Bone marrow (tissue), 2 donors: ENCODE data around the gene RCSD1.
A peak's percentile ranks its signal among the peaks of the same experiment; 100 is the strongest.

Source experiments
- DNase-seq, 2 donors: peaks; one replicate each; lab custom pipeline; 2025; lab: John Stamatoyannopoulos, UW

Gene RCSD1

DNA sequence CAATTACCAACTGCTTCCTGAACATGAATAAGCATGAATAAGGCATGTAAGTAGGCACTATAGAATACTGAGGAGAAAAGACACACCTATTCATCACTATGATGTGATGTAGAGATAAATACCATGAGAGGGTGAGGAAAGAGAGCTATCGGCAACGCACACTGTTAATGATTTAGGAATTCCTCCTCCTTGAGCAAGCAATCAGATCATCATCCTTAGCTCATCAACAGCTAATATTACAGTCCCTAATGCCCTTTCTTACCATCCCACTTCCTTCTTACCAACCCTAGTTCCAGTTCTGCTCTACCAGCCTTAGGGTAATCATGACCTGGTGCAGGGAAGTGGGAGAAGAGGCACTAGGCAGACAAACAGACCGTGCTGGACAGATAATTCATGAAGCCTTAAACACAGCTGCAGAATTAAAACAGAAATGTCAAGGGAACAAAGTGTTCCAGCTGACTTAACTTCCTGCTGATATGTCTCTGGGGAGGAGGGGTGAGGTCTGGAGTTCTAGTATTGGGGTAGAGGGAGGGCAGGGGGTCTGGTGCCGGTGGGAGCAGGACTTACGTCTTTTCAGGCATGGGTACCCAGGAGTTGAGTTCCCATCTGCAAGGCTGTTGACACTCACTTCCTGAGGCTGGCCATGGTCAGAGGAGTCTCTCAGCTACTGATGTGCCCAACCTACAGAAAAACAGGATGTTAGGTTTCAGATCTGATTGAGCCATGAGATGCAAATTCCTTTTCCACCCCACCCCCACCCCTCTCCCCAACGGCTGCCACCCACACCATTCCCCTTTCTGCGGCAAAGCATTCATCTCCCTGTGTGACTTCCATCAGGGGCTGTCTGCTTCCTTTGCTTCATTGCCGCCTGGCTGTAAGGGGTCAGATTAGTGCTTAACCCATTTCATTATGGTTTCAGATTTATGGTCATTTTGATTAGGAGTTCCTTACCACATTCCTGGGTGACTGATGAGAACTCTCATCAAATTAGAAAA is 12.6 kb upstream of the RCSD1 start:
- peak; percentile 20 to 72 for DNase-seq

DNA sequence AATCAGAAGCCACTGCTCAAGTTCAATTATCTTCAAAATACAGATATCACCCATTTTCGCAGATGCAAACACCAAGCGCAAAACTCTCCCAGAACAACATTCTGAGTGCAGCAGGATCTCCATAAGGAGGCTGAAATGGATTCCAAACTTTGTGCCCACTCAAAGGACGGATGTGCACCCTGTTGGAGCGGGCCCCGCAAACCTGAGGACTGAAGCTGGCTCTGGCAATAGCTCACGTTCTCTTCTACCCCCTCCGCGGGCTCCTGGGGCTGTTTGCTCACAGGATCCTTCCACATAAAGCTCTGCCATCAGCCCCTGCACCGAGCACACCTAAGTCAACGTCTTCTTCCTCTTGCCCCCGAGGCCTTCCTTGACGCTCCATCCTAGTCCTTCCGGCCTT is 11.7 kb upstream of the RCSD1 start:
- no peak for DNase-seq

DNA sequence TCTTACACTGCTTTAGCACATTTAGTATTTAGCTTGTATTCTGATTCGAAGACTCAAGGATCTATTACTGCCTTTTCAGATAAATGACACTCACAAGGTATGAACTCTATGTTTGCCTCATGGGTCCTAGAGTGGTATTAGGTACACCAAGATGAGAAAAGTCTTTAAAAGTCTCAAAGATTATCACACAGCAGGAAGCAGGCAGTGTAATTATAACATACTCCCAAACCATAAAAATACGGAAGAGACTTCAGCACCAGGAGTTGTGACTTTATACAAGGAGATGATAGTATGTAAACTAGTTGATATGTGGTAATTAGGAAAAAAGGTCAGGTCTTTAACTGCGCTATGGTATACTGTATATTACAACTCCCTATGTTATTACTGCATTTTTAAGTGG is 11.2 kb upstream of the RCSD1 start:
- DNase-seq: no peak

DNA sequence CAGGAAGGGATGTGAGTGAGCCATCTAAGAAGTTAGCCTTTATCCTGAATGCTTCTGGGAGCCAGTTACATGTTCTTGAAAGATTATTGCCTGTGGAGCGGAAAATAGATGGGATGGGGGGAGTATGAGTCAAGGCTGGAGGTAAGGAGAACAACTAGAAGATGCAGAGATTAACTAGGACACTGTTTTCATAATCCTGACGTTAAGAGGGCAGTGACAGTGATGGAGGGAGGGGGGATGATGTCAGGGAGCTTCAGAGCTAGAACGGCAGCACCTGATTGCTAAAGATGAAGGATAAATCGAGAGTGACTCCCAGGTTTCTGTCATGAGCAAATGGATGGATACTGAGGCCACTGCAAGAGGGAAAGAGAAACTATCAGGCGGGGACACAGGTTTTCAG is 10.0 kb upstream of the RCSD1 start:
- no peak for DNase-seq

DNA sequence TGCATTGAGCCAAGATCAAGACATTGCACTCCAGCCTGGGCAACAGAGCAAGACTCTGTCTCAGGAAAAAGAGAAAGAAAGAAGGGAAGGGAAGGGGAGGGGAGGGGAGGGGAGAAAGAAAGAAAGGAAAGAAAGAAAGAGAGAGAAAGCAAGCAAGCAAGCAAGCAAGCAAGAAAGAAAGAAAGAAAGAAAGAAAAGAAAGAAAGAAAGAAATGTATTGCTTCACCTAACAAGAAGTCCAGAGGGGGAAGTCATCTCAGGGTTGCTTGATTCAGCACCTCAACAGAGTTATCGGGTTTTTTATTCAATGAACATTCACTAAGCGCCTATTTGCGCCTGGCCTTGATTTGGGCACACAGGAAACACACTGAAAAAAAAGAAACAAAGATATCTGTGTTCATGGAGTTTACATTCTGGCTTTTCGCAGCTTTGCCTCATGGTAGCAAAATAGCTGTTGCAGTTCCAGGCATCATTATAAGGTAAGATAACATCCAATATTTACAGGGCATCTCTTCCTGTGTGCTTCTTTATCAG is 8.2 kb upstream of the RCSD1 start:
- no peak for DNase-seq

DNA sequence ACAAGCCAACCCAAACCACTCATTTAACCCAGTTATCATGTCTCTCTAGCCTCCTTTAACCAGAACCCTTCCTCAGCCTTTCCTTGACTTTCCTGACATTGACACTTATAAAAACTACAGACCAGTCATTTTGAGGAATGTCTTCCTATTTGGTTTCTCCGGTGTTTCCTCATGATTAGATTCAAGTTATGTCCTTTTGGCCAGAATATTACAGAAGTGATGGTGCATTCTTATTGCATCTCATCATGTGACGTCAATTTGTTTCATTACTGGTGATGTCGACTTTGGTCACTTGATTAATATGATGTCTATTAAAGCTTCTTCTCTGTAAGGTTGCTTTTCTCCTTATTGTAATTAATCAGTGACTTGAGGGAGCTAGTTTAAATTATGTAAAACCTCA is 6.1 kb upstream of the RCSD1 start:
- DNase-seq: no peak

DNA sequence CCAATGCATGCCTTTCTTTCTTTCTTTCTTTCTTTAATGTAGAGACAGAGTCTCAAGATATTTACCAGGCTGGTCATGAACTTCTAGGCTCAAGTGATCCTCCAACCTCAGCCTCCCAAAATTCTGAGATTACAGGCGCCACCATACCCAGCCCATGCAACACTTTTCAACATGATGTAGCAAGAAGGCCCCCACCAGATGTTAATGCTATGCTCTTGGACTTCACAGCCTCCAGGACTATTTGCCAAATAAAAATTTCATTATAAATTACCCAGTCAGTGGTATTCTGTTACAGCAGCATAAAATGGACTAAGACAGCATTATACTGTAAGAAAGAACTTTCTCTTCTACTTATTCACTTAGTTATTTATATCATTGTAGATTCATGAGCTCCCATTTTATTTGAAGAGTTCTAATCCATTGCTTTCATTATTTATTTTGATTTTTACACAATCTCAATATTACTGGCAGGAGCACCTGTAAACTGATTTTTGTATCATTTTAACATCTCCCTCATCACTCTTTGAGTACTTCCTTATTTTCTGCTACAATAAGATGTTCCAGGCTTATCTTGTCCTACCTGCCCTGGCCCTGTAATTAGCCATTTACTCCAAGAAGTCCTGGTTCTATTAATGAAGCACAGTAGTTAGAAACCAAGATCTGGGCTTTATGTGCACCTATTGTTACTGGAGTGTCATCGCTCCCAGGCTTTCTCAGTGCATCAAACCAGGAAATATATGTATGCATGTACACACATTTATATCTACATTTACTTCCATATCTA is 4.8 kb upstream of the RCSD1 start:
- no peak for DNase-seq

DNA sequence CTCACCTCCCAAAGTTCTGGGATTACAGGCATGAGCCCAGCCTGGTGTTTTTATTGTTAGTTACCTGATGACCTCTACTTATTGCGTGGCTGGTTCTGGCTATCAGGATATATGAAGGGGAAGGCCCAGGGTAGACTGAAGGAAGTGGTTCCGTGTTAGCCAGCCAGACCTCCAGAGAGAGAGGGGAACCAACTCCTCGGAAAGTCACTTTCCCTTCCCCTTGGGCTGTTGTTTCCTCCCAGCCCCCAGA is 2.5 kb upstream of the RCSD1 start:
- DNase-seq: no peak

DNA sequence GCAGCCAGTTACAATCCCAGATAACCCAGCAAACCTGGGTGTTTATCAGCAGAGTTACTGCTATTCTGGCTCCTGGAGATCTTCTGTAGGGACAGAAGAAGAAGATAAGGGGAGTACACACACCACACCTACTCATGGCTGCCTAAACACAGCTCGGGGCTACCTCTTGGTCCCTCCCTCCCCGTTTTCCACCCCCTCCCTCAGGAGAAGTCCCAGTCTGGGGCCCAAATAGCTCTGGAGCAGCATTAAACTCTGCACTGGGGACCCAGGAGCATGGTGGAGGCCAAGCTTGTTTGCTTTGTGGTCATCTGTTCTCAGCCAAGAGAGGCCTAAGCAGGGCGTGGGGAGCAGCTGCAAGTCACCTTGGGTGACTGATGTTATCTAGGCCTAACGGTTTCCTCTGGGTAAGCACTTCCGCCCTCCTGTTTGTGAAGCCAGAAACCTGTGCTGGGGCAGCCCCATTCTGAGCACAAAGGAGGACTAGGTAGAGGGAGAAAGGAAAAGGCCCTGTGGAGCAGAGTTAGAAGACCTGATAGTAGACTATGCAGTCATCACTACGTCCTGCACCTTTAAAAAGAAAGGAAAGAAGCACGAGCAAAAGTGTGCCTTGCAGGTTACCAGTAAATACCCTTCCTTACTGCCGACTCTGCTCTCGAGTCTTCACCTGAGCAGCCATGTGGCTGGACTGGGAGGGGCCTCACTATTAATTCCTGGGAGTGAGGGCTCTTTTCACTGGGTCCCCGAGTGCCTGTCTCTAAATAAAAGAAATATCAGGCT is 2.0 kb upstream of the RCSD1 start:
- DNase-seq: peak; percentile 27 to 75

DNA sequence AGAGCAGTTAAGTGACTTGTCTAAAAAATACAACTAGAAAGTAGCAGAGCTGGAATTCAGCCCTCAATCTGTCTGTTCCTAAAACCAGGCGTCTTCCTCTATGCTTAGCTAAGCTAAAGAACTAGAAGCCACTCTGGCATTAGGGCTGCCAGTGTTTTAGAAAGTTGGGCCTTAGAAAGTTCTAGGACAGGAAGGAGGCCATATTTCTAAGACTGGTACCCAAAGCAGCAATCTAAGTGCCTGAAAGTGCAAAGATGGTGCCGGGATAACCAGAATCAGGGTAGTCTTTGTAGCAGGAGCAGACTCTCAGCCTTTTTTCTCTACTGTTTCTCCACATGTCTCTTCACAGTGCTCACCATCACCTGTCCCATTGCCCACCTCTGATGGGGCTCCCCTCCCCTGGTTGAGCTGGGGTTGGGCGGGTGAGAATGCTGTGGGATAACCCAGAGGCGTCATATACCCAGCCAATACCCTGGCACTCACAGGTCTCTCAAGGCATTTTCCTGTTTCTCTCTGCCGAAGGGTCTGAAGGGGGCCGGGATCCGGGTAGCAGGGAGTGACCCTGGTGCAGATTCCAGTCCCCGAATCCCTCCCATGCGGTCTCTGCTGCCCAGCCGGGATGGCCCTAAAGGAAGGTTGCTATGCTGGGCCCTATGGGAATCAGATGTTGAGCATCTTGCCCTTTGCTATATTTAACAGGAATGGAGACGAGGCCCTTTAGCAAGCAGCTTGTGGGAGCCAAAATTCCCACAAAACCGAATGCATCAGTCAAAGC is 1.1 kb upstream of the RCSD1 start:
- no peak for DNase-seq

DNA sequence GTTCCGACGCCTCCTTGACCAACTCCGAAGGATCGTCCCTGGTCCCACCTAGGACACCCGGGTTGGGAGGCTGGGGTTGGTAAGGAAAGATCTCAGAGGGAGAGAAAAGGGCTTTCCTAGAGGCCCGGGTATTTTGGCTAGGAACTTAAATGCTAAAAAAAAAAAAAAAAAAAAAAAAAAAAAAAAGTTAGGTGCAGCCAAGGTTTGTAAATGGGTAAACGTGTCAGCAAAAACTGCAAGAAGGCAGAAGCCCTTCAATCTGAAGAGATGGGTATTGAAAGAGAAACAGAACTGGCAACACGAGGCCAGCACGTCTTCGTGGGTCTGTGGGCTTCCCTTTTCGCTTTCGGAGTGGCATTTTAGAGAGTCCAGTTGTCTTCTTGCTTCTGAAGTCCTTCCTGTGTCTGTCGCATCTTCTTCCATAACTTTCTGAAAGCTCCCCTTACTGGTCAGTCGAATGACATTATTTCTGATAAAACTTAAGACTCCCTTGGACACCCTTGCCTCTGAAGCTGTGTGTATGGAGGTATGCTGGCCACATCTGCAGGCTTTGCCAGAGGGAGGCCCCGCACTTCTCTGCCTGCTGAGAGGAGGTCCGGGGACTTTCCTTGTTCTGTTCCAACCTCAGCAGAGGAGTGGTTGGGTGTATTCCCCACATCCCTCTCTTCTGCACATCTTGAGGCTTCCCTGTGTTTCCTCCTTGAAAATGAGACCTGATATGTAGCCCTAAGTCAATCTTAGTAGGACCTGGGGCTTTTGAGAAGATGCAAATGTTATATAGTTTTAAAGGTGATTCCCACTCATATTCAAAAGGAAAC is 745 bp downstream of the RCSD1 start:
- DNase-seq: peak in 1 of 2 donors; percentile 34

DNA sequence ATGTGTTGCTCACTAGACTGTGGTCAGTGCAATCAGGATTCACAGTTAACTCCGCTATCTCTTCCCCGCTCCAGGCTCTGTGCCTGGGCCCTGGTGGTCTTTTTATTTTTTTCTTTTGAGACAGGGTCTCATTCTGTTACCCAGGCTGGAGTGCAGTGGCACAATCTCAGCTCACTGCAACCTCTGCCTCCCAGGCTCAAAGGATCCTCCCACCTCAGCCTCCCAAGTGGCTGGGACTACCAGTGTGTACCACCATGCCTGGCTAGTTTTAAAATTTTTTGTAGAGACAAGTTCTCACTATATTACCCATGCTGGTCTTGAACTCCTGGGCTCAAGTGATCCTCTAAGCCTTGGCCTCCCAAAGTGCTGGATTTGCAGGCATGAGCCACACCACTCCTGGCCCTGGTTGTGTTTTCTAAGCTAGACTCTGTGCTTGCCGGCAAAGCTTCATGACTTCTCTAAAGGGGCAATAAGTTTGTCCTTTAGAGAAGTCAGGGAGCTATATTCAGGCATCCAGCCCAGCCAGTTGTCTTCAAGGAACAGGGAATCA is 1.4 kb downstream of the RCSD1 start:
- no peak for DNase-seq

DNA sequence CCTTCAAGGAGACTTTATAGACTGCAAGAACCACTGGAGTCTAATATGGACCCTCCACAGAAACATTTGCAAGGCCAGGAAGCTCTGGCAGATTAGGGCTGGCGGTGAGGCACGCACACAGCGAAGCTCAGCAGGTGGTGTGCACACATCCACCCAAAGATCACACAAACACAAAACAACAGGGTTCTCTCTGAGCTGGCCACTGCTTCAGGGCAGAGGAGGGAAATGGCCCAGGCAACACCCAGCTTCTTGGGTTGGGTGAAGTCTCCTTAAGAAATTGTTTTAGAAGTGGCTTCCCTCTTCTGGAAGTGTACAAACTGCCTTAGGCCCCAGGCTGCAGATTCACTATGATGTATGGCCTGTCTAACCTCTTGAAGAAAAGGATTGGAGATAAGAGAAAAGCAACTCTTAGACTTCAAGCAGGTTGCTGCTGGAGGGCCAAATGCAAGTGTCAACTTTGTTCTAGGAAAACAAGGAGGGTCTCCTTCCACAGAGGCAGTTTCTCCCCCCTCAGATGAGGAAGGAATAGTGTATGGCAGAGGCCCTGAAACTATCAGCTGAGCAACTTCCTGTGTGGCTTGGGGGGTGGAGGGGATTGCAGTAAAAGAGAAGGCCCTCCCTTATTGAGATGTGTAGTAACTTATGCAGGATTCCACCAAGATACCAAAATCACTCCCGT is 2.0 kb downstream of the RCSD1 start:
- DNase-seq: peak in 1 of 2 donors; percentile 37

DNA sequence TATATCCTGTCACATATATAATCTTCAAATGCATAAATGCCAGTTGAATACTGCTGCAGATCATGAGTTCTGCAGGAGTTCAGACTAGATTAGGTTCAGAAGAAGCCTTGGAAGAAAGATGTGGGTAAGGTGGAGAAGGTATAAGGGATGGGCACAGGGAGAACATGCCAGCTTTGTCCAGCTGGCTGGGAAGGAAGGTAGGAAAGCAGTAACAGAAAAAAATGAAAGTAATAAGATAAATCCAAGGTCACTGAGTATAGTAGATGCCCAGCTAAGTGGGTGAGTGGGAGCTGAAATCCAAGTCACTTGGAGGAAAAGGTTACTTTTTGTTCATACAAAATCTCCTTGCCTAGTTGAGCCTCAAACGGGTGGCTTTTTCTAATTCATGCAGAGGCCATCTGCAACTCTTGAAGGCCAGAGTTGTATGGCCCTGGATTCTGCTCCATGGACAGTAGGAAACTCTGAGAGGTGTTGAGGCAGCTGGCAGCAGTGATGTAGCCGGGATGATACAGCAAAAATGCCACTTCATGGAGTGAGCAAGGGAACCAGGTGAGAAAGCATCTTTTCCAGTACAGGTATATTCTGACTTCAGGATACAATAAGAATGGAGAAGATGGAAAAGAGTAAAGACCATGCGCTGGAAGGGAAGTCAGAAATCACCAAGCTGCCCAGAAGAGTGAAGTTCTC is 3.4 kb downstream of the RCSD1 start:
- DNase-seq: no peak

DNA sequence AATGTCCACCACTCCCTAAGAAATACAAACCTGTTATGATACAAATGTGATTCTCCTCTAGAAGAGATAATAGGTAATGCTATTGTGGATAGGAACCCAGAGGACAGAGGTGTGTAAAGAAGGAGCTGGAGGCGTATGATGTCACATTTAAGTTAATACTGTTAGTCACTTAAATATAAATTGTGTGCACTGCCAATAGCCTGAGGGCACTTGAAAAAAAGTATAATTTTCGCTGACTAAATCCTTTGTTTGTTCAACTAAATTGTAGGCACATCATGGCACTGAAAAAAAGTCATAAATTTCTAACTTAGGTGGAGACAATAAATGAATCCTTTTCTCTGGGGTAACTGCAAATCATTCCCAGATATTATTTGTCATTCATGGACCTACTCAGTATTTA is 4.4 kb downstream of the RCSD1 start:
- no peak for DNase-seq

DNA sequence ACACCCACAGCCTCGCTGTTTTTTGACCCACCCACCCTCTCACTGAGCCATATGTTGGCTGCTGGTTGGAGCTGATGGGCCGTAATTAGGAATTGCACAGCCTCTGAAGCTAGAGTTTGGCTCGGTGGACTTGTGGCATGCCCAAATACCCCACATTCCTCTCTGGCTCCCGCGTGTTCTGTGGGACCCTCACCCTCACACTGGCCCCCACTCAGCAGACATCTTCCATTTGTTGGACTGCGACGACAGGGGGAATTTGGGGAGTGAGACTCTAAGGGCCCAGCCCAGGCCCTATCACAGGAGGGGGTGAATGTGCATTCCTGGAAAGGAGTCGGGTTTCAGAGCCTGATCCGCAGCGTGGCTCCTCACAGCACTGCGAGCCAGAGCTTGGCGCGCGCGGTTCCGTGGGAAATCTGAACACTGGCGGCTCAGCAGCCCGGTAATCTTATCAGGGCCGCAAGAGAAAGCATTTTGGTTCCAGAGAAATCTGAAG is 5.2 kb downstream of the RCSD1 start:
- DNase-seq: no peak

DNA sequence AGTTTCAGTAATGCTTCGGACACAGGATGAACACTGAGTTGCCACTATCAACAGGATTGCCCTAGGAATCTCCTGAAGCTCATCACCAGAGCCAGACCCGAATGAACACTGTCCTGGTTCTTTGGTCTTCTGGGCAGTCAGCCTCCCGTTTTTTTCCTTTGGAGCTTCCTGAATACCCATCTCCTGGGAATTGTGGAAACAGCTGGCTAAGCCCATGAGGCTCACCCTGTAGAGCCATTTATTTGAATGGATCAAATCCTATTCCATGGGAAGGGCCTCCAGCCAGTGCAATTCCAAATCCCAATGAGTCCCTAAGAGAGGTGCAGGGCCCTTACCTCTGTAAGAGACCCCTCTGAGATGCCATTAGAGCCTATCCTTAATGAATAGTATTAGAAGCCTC is 5.9 kb downstream of the RCSD1 start:
- DNase-seq: no peak

DNA sequence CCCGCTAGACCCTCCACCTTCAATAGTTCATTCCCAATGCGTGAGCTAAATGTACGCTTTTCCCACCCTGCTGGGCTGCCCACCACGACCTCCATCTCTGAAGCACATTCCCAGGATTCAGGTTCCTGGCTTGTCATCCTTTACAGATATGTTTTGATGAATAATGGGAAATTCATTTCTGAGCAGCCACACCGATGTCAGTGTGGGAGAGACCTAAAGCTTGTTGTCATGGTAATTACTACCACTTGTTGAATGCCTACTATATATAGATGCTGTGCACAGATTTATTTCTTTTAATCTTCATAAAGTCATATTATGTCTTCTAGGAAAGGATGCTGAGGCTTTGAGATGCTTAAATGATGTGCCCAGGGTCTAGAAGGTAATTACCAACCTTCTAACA is 8.0 kb downstream of the RCSD1 start:
- no peak for DNase-seq

DNA sequence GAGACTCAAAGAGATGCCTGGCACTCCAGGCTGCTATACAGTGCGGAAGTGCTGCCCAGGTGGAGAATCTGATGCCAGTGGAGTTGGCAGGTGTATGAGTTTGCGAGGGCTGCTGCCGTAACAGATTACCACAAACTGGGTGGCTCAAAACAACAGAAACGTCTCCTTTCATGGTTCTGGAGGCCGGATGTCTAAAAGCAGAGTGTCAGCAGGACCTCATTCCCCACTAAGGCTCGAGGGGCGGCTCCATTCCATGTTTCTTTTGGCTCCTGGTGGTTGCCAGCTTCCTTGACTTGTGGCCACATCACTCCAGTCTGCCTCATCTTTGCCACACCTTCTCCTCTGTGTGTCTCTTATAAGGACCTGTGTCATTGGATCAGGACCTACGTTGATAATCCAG is 10.0 kb downstream of the RCSD1 start:
- DNase-seq: no peak
